Activated naive CD4-positive, alpha-beta T cell treated with Interleukin-2 at 50 U/mL for 16 hours (primary cell): ENCODE results near the gene SRP14.
A peak's percentile ranks its signal among the peaks of the same experiment; 100 is the strongest.
"Not testable (repeated sequence)": the region's sequence is repeated elsewhere in the genome, so short reads cannot be mapped to it uniquely, and the experiment has no call there.

Source experiments
- DNase-seq: peaks from one replicate; pipeline ENCODE4 v3.0.0-alpha.2; 2020

The SRP14 gene

GRCh38 chr15:40038638-40039543, at the start of gene SRP14:
SRP14 (minus strand) TSS chr15:40039181; CDS start chr15:40039116, 65 bp downstream.
- peak; percentile 96 for DNase-seq

GRCh38 chr15:40087991-40088928, 49.3 kb upstream of the SRP14 start:
- DNase-seq: no peak

GRCh38 chr15:40087068-40087810, 48.3 kb upstream of the SRP14 start:
- no peak for DNase-seq

GRCh38 chr15:40085266-40085665, 46.3 kb upstream of the SRP14 start:
- no peak for DNase-seq

DNA sequence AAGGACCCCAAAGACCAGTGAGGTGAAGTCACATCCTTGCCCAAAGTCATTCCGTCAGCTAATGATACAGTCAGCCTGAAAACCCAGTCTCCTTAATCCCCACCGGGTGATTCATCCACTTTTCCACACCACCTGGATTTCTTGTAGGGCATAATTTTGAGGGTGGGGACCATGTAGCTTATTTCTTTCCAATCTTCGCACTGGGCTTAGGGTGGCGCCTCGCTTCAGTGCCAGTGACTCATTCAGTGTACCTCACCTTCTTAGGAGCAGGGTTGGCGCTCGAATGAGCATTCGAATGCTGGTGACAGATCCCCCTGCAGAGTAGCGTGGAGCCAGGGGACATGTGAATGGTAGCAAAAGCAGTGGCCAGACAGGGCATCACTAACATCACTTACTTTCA, 45.7 kb upstream of the SRP14 start:
- DNase-seq: no peak

GRCh38 chr15:40082195-40082883, 43.4 kb upstream of the SRP14 start:
- DNase-seq: no peak

- no peak for DNase-seq
Measured at GRCh38 chr15:40081691-40082194, 42.8 kb upstream of the SRP14 start.

- DNase-seq: no peak
Measured at GRCh38 chr15:40080847-40081246, 41.9 kb upstream of the SRP14 start.

DNA sequence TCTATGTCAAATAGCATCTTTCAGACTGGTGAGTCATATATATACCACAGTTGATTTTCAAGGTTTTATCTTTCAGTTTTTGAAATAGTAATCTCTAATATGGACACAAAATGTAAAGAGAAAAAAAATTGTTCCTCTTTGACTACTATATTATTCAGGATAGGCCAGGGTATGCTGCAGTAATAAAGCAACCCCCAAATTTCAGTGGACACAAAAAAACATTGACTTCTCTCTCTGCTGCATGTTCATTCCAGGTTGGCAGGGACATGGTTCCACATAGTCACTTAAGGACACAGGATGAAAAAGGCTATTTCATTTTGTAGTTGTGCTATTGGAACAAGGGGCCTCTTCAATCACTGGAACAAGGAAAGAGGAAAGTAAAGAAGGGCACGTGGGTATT, 41.1 kb upstream of the SRP14 start:
- DNase-seq: no peak

DNA sequence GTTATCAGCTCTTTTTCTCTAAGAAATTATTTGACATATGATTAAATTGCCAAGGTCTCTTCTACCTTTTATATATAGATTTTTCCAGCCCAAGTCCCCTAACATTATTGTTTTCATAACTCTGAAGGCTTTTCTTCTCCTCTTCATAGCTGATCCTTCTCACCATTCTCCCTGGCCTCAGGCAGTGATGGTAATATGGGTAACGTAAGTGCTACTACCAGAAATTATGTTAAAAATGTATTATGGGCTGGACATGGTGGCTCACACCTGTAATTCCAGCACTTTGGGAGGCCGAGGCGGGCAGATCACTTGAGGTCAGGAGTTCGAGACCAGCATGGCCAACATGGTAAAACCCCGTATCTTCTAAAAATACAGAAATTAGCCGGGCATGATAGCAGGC, 40.5 kb upstream of the SRP14 start:
- DNase-seq: no peak

DNA sequence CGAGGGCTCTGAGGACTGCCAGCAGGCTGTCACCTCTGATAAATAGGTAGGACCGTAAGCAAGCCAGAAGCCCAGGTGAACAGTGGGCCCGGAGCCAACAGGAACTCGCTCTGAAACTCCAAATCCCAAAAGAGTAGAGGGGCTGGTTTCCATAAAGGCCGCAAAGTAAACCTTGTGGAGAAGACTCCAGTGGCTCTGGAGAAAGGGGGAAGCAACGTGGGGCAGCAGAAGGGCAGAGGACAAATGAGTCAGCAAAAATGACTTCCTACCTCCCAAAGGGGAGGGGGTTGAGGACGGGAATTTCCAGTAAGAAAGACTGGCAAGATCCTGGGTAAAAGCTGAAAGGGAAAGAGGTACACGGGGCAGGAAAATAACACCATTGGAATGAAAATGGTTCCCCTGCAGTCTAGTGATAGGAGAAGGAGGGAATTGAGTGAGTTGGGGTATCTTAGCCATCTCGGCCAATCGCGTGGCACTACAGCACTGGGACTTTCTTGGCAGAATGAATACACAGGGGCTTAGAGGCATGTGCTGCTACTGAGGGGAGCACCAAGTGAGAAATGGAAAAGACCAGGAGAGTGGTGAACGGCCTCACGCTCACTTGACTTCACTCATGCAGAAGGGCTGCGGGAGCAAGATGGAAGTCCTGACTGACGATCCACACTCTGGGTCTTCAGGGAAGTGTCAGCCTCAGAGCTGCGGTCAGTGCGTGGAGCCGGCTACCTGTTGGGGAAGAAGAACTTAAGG, 36.5 kb upstream of the SRP14 start:
- no peak for DNase-seq

DNA sequence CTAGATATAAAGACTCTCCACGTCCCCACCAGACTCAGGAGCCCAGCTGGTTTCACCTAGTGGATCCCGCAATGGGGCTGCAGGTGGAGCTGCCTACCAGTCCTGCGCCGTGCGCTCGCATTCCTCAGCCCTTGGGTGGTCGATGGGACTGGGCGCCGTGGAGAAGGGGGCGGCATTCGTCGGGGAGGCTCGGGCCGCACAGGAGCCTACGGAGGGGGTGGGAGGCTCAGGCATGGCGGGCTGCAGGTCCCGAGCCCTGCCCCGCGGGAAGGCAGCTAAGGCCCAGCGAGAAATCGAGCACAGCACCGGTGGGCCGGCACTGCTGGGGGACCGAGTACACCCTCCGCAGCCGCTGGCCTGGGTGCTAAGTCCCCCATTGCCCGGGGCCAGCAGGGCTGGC, 35.7 kb upstream of the SRP14 start:
- DNase-seq: not testable (repeated sequence)

DNA sequence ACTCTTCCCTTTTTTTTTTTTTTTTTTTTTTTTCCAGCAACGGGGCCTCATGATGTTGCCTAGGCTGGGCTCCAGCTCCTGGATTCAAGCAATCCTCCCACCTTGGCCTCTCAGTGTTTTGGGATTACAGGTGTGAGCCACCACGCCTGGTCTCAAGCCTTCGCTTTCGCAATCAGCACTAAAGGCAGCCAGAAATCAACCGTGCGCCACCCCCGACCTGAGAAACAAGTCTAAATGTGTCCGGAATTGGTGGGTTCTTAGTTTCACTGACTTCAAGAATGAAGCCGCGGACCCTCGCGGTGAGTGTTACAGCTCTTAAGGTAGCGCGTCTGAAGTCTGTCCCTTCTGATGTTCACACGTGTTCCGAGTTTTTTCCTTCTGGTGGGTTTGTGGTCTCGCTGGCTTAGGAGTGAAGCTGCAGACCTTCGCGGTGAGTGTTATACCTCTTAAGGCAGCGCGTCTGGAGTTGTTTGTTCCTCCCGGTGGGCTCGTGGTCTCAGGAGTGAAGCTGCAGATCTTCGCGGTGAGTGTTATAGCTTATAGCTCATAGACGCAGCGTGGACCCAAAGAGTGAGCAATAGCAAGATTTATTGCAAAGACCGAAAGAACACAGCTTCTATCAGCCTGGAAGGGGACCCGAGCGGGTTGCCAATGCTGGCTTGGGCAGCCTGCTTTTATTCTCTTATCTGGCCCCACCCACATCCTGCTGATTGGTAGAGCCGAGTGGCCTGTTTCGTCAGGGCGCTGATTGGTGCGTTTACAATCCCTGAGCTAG, 34.9 kb upstream of the SRP14 start:
- DNase-seq: not testable (repeated sequence)

DNA sequence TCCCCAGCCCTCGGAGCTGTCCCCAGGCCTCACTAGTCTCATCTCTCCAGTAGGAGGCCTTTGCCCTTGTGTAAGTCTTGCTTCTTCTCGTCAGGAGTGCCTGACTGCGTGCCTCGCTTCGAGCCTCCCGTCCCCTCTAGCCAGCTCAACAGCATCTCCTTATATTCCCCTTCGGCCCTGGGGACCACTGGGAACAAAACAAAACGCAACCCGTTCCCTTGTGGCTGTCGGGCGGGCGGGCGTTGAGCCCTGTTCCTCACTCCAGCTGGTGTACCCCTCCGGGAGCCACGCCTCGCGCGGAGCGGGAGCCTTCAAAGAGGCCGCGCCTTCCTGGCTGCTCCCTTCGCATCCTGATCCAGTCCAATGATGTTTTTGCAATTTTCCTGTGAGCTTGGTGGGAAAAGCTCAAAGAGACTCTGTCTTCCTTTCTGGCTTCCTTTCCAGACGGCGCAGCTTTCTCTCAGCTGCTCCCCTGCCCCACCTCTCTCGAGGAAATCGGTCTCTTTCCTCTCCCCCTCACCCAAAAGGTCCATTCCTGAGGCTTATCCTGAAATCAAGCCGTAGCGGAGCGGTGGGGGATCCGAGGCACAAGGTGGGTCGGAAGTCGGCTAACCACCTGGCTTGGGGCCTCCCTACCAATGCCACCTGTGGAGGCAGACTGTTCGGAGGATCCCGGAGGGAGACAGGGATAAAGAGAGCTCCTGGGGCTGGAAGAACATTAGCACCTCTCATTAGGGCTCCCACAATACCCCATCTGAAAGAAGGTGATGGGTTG, 33.4 kb upstream of the SRP14 start:
- no peak for DNase-seq

DNA sequence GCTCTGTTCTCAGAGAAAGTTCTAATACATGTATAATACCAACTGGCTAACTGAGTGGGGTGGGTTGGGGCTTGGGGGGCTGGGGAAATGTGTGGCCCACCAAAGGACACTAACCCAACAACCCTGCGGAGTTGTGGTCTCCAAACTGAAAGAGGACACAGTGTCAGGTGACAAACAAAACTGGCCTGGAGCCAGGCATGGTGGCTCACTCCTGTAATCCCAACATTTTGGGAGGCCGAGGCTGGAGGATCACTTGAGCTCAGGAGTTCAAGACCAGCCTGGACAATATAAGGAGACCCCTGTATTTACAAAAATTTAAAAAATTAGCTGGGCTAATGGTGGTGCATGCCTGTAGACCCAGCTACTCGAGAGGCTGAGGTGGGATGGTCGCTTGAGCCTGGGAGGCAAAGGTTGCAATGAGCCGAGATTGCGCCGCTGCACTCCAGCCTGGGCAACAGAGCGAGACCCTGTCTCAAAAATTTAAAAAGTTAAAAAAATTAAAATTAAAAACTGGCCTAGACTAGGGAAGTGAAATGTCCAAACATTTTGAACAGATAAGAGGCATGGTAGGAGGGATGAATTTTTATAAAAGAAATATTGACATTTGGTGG, 31.7 kb upstream of the SRP14 start:
- DNase-seq: no peak

GRCh38 chr15:40070166-40070557, 31.2 kb upstream of the SRP14 start:
- DNase-seq: no peak

DNA sequence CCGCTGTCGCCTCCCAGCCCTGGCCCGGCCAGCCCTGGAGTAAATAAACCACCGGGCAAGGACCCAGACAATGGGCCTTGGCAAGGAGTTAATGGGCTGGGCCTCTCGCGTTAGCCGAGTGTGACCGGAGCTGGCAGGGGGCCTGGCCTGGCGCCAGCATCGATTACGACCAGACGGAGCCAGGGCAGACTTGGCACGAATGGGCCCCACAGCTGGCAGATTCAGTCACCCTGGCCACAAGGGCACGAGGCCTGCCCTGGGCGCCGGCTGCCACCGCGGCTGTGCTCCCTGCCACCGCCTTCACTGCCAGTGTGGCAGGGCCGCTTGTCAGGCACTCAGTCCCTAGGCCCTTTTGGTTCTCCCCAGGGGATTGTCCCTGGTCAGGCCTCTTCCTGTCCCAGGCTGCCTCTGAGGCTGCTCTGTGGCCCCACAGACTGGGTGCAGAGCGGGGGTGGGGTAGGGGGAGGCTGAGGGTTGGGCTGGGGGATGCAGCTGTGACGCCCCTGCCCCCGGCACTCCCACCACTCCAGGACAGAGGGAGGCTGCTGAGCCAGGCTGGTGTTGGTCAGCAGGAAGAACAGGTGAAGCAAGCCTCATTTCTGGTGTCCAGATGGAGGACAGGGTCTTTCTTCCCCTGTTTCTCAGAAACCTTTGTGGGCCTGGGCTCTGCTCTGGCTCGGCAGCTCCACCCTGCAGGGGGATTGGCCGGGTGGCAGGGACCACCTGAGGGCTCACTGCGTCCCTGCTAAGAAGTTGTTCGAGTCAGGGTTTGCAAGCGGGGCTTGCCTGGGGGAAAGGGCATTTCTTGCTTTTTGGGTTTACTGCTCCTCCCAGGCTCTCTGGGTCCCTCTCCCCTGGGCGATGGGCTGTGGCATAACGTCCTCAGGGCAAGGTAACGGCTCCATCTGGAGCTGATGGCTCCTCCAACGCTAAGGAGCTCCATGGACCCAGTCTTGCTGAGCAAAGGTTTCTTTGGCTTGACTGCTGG, 30.5 kb upstream of the SRP14 start:
- no peak for DNase-seq
